Subcutaneous adipose tissue (tissue), 4 donors: ENCODE data around the gene FRYL. TPM values are rescaled to one million over a fixed set of nuclear protein-coding genes. Genes with fewer than 3 reads are reported as not detected.

Experiments used
- total RNA-seq, 4 donors: library from RNA; depleted of rRNA; stranded (reverse); fragments of >200 nt; gene quantifications; one replicate each; pipeline ENCODE4 v1.1.0, GENCODE V29; 2016
- TF ChIP-seq, protein P1 (sequence below): fragments of 450-650 bp; IDR thresholded peaks from one replicate; pipeline ENCODE4 v1.5.1; 2016; ENCODE audit warnings: low read depth, mild to moderate bottlenecking, control low read depth, antibody characterized with exemption, moderate library complexity

FRYL gene
- total RNA-seq, 4 donors from 2014 or later: 69.1 to 140 (median 90.0) TPM

DNA sequence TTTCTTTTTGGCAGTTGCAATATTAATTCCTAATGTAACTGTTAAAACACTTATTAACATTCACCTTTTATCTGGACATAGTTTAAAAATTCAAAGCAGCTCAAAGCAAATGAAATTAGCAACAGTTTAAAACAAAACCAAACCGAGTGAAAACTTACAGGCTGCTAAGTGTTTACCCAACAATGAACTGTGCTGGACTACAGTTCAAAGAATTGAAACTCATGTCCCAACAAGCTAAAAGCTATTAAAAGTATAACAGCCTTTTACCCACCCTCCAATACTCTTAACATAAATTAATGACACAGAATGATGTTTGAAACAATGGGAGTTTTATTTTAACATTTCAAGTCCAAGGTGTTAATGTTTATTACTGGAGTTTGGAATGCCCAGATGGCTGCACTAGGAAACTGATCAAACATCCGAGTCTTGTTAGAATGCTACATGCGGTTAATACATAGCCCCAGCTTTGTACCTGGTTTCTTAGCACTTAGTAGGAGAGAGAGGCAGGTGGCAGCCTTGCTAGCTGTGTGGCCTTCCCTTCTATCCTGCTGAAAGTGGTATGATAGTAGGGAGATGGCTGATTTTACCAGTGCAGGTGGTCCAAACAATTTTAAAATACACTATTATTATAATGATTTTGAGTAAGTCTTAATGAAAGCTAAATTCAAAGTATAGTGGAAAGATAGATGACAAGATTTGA, 21.1 kb upstream of the FRYL start:
- TF ChIP-seq, protein P1, sequence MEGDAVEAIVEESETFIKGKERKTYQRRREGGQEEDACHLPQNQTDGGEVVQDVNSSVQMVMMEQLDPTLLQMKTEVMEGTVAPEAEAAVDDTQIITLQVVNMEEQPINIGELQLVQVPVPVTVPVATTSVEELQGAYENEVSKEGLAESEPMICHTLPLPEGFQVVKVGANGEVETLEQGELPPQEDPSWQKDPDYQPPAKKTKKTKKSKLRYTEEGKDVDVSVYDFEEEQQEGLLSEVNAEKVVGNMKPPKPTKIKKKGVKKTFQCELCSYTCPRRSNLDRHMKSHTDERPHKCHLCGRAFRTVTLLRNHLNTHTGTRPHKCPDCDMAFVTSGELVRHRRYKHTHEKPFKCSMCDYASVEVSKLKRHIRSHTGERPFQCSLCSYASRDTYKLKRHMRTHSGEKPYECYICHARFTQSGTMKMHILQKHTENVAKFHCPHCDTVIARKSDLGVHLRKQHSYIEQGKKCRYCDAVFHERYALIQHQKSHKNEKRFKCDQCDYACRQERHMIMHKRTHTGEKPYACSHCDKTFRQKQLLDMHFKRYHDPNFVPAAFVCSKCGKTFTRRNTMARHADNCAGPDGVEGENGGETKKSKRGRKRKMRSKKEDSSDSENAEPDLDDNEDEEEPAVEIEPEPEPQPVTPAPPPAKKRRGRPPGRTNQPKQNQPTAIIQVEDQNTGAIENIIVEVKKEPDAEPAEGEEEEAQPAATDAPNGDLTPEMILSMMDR: no peak

DNA sequence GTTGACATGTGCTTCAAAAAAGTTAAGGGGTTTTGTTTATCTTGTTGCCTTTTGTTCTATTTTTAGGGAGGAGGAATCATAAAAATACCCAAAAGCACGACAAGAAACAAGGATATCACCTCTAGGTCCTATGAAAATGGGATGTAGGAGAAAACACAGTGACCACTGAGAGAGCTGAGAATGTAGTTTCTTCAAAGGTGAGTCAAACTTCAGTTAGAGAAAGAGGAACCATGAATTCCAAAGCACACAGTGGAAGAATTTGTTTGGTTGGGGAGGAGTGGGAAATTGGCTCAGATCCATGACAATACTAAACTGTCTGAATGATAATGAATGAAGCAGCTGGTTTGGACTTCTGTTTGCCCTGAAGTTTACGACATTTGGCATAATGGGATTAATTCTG, 19.1 kb upstream of the FRYL start:
- TF ChIP-seq, protein P1: no peak

DNA sequence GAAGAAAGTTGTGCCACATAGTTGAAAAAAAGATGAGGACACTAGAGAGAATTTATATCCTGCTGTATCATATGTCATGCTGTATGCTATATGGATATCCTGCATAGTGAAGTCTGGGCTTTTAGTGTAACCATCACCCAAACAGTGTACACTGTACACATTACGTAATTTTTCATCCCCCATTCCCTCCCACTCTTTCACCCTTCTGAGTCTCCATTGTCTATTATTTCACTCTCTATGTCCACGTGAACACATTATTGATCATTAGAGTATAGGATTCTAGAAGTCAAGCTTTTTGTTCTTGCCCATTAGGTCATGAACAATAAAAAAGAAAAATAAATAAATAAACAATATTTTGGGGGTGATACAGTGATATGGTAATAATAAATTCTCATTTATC, 18.0 kb upstream of the FRYL start:
- TF ChIP-seq, protein P1: no peak

DNA sequence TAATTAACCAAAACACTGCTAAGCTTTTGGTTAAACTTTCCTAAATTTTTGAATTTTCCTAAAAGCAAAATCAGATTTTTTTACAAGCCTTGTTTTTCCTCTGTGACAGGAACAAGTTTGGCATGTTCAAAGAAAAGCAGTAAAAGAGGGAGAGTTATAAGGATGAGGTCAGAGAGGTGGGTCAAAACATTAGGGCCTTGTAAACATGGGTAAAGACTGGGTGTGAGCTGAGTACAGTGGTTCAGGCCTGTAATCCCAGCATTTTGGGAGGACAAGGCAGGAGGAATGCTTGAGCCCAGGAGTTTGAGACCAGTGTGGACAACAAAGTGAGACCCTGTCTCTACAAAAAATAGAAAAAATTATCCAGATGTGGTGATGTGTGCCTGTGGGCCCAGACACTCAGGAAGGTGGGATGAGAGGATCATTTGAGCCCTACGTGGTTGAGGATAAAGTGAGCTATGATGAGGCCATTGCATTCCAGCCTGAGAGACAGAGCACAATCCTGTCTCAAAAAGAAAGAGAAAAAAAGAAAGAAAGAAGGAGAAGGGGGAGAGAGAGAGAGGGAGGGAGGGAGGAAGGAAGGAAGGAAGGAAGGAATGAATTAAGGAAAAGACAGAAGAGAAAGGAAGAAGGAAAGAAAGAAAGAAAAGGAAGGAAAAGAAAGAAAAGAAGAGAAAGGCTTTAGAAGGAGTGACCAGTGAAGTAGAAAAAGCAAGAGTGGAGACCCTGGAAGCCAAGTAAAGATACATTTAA, 17.0 kb upstream of the FRYL start:
- TF ChIP-seq, protein P1: no peak

DNA sequence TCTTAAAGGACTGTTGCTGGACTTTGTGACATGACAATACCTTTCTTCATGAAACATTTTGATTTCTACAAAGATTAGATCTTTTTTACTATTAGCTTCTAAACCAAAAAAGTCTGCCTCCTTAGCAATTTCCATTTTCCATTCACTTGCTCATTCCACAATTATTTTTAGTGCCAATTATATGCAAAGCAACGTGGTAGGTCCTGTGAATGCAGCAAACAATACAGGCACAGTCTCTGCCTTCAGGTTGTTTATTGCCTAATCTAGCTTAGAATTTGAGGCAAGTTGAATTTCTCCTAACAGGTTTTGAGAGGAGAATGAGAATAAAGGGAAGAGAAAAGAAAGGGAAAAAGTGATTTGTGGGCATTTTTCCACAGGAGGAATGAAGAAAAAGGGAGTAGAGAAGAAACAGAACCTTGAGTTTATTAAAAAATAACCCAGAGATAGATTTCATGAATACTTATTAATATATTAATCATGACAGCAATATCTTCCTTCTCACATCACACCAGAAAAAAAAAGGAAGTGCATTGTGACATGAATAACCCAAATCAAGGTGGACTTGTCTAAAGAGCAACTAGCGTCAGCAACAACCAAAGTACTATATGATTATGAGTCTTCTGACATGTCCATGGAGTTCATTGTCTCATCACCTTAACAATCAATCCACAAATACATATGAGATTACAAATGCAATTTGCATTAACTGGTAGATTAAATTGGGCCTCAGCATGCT, 16.3 kb upstream of the FRYL start:
- TF ChIP-seq, protein P1: no peak

DNA sequence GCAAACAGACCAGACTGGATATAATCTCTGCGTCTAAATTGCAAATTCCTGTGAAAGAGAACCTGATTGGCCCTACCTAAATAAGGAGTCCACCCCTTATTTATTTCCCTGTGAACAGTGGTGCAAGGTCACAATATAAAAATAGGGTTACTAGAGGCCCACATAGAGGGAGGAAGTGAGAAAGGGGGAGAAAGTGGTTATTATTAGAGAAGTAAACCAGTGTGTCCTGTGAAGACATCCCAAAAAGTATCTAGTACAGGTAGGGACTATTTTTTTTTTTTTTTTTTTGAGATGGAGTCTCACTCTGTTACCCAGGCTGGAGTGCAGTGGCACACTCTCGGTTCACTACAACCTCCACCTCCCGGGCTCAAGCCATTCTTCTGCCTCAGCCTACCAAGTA, 15.0 kb upstream of the FRYL start:
- TF ChIP-seq, protein P1: no peak

DNA sequence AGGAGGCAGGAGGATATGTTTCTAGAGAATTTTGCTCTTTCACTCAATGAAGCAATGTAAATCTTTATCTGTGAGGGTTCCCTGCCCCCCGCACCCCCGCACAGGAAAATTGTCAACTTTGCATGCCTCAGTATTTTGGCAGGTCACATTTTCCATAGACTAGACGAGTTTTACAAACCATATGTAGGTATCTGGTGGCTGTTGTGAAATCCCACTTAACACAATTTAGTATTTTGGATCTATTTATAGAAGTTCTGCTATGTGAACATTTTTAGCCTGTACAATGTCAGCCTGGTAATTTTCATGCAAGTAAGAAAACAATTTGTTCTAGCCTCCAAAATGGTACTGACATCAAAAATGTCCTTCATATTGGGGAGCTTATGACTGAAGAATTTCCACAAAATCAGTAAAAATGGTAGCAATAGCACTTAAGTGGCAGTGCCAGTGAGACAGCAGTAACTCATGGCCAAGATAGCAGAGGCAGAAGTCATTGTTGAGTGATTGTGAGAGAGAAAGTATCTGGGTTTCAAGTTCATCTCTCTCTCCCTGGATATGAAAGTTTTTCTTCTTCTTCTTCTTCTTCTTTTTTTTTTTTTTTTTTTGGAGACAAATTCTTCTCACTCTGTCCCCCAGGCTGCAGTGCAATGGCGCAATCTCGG, 12.4 kb upstream of the FRYL start:
- TF ChIP-seq, protein P1: no peak
